PC-9 (cell line): ENCODE data around the gene BTBD8. TPM values are rescaled to one million over a fixed set of nuclear protein-coding genes. Genes with fewer than 3 reads are reported as not detected.

Experiments
- BruUV-seq: library from RNA; stranded (reverse); fragments of 400-500 nt; replicated peaks from 2 replicates; lab custom pipeline; 2021; lab: Mats Ljungman, UMichigan
- CTCF ChIA-PET: fragments of 300-600 bp; sonication (Branson Sonifier 250); formaldehyde crosslinking; loops from one replicate; lab custom pipeline; 2022; ENCODE audit warnings: antibody characterized with exemption; lab: Charles Lee
- POLR2A ChIA-PET: fragments of 300-600 bp; sonication (Branson Sonifier 250); formaldehyde crosslinking; loops from one replicate; lab custom pipeline; 2022; ENCODE audit warnings: antibody characterized with exemption; ENCODE audit not compliant: unreplicated experiment; lab: Charles Lee
- DNase-seq, 2 experiments: peaks; one replicate each; pipeline versions ENCODE4 v3.0.0 to v3.0.0-alpha.2; 2015 to 2022; ENCODE audit warnings: mixed read lengths in 1 of 2
- H2AFZ ChIP-seq: fragments of 200-600 bp; sonication (generic); 2 replicates; pipeline ENCODE4 v1.8.1; 2017; ENCODE audit warnings: antibody characterized with exemption
- H3F3A ChIP-seq: fragments of 200-600 bp; sonication (generic); 2 replicates; pipeline ENCODE4 v1.8.1; 2017; ENCODE audit warnings: antibody characterized with exemption, mild to moderate bottlenecking, low read depth; ENCODE audit not compliant: insufficient read depth
- H3K27ac ChIP-seq: fragments of 200-600 bp; sonication (generic); 2 replicates; pipeline ENCODE4 v1.6.1; 2016; ENCODE audit warnings: mixed run types
- H3K27me3 ChIP-seq: fragments of 200-600 bp; sonication (generic); 2 replicates; pipeline ENCODE4 v1.6.1; 2016; ENCODE audit warnings: low read depth, mixed run types; ENCODE audit not compliant: insufficient read depth
- H3K36me3 ChIP-seq: fragments of 200-600 bp; sonication (generic); 2 replicates; pipeline ENCODE4 v1.6.1; 2016; ENCODE audit warnings: low read depth, mixed run types
- H3K4me1 ChIP-seq: fragments of 200-600 bp; sonication (generic); replicated peaks from 2 replicates; pipeline ENCODE4 v1.6.1; 2016; ENCODE audit warnings: mixed run types; ENCODE audit not compliant: insufficient read depth
- H3K4me2 ChIP-seq: fragments of 200-600 bp; sonication (generic); 2 replicates; pipeline ENCODE4 v1.6.1; 2017; ENCODE audit warnings: mixed run types
- H3K4me3 ChIP-seq: fragments of 200-600 bp; sonication (generic); 2 replicates; pipeline ENCODE4 v1.6.1; 2016; ENCODE audit warnings: mixed run types
- H3K79me2 ChIP-seq: fragments of 200-600 bp; sonication (generic); 2 replicates; pipeline ENCODE4 v1.6.1; 2017; ENCODE audit warnings: low read depth, mixed run types
- H3K9me2 ChIP-seq: fragments of 200-600 bp; sonication (generic); 2 replicates; pipeline ENCODE4 v1.8.1; 2017; ENCODE audit warnings: mild to moderate bottlenecking; ENCODE audit not compliant: insufficient read depth
- H3K9me3 ChIP-seq: fragments of 200-600 bp; sonication (generic); 2 replicates; pipeline ENCODE4 v1.8.1; 2016; ENCODE audit warnings: low read depth; ENCODE audit not compliant: insufficient read depth
- H4K20me1 ChIP-seq: fragments of 200-600 bp; sonication (generic); 2 replicates; pipeline ENCODE4 v1.8.1; 2017; ENCODE audit not compliant: insufficient read depth
- CTCF ChIP-seq: fragments of 200-600 bp; sonication (generic); conservative IDR thresholded peaks from 2 replicates; pipeline ENCODE4 v1.6.1; 2017; ENCODE audit warnings: mixed run types, antibody characterized with exemption, mild to moderate bottlenecking, moderate library complexity
- EZH2 ChIP-seq: fragments of 200-600 bp; sonication (generic); IDR thresholded peaks from 2 replicates; pipeline ENCODE4 v1.8.0; 2017; ENCODE audit warnings: antibody characterized with exemption, low read depth
- intact Hi-C: fragments of 100-400 bp; cut with micrococcal nuclease; formaldehyde crosslinking; loops from one replicate; pipeline ENCODE4 v1.10.0; 2022; ENCODE audit not compliant: unreplicated experiment
- total RNA-seq: library from RNA; stranded (reverse); gene quantifications from 2 replicates; pipeline ENCODE4 v1.2.3, GENCODE V29; 2021

Gene BTBD8
- total RNA-seq, 1 experiment from 2014 or later = 8.1 TPM

GRCh38 chr1:92184632-92185031, 104.5 kb downstream of the BTBD8 start:
- H4K20me1 ChIP-seq = no peaks in the 10 kb centered on the region
- H3K9me2 ChIP-seq = no peaks in the 10 kb centered on the region
- peak in 1 of 2 experiments; percentile 4 for DNase-seq
- intact Hi-C loops = no loop called here
- TF ChIP-seq EZH2 (no peak), CTCF (no peak)
- H3K4me3 ChIP-seq = no peak overlapping the region
- no peaks in the 10 kb centered on the region for H3F3A ChIP-seq
- H3K79me2 ChIP-seq = no peaks in the 10 kb centered on the region
- H3K4me2 ChIP-seq = no peak overlapping the region
- H3K27ac ChIP-seq = no peak overlapping the region
- CTCF ChIA-PET = no interaction called here
- no peaks in the 10 kb centered on the region for H3K9me3 ChIP-seq
- 0 out of 2 replicates have a peak, but pooled peaks cover 7% of the 10 kb centered on the region for H3K4me1 ChIP-seq
- no peaks in the 10 kb centered on the region for H3K27me3 ChIP-seq
- no TSS peak for BruUV-seq
- POLR2A ChIA-PET = no interaction called here
- no peaks in the 10 kb centered on the region for H3K36me3 ChIP-seq
- H2AFZ ChIP-seq = no peak overlapping the region

GRCh38 chr1:92186081-92186480, 105.9 kb downstream of the BTBD8 start:
- no TSS peak for BruUV-seq
- no peak overlapping the region for H2AFZ ChIP-seq
- no peaks in the 10 kb centered on the region for H3K27me3 ChIP-seq
- H3K4me1 ChIP-seq = 0 out of 2 replicates have a peak, but pooled peaks cover 7% of the 10 kb centered on the region
- ChIA-PET CTCF (no interaction called here), POLR2A (no interaction called here)
- intact Hi-C loops = no loop called here
- H3K27ac ChIP-seq = no peak overlapping the region
- no peak overlapping the region for H3K4me3 ChIP-seq
- H3K79me2 ChIP-seq = no peaks in the 10 kb centered on the region
- no peaks in the 10 kb centered on the region for H3K36me3 ChIP-seq
- H4K20me1 ChIP-seq = no peaks in the 10 kb centered on the region
- H3K9me2 ChIP-seq = no peaks in the 10 kb centered on the region
- no peaks in the 10 kb centered on the region for H3F3A ChIP-seq
- TF ChIP-seq CTCF = no peak
- no peak for TF ChIP-seq EZH2
- H3K9me3 ChIP-seq = no peaks in the 10 kb centered on the region
- DNase-seq = no peak
- no peak overlapping the region for H3K4me2 ChIP-seq

GRCh38 chr1:92188436-92189255, 108.5 kb downstream of the BTBD8 start:
- Histone ChIP-seq H4K20me1 (no peaks in the 10 kb centered on the region), H3F3A (no peaks in the 10 kb centered on the region), H3K27ac (no peak overlapping the region), H3K9me2 (no peaks in the 10 kb centered on the region), H3K9me3 (no peaks in the 10 kb centered on the region), H3K79me2 (no peaks in the 10 kb centered on the region), H3K36me3 (no peaks in the 10 kb centered on the region), H2AFZ (no peak overlapping the region), H3K27me3 (no peaks in the 10 kb centered on the region), H3K4me2 (no peak overlapping the region), H3K4me3 (no peak overlapping the region), H3K4me1 (0 out of 2 replicates have a peak, but pooled peaks cover 7% of the 10 kb centered on the region)
- DNase-seq = no peak
- CTCF ChIA-PET = no interaction called here
- TF ChIP-seq CTCF (no peak), EZH2 (no peak)
- no TSS peak for BruUV-seq
- POLR2A ChIA-PET = interaction anchor here (0.6 kb wide), 1 partner anchor 592 kb away, joined by 4 read pairs; no protein-coding TSS in a partner anchor
- intact Hi-C loops = no loop called here
